OCI-M2 (cell line): ENCODE measurements around the gene CELA2B.
"Not testable (repeated sequence)": the region's sequence is repeated elsewhere in the genome, so short reads cannot be mapped to it uniquely, and the experiment has no call there.

ENCODE experiments used
- DNase-seq: peaks from one replicate; lab custom pipeline; 2025; ENCODE audit not compliant: unreplicated experiment; lab: John Stamatoyannopoulos, UW

CELA2B gene

GRCh38 chr1:15444468-15445389, 31.2 kb upstream of the CELA2B start:
- DNase-seq = no peak

DNA sequence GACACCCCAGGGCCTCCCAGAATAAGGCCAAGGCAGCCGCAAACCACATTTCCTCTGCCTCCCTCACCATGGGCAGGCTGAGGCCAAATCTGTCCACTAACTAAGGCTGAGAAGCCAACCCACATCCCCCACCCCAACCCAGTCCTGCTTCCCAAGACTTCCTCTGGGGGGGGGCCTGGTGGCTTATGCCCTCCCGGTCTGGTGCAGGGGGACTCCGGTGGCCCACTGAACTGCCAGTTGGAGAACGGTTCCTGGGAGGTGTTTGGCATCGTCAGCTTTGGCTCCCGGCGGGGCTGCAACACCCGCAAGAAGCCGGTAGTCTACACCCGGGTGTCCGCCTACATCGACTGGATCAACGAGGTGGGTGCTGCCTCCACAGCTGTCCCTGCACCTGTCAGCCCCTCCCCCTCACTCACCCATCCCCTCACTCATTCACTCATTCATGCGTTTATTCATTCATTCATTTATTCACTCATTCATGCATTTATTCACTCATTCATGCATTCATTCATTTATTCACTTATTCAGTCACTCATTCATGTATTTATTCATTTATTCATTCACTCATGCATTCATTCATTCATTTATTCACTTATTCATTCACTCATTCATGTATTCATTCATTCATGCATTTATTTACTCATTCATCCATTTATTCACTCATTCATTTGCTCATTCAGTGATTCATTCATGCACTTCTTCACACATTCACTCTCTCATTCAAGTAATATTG, 30.3 kb upstream of the CELA2B start:
- no peak for DNase-seq

- no peak for DNase-seq
Observed at GRCh38 chr1:15446212-15446611, 29.7 kb upstream of the CELA2B start.

DNA sequence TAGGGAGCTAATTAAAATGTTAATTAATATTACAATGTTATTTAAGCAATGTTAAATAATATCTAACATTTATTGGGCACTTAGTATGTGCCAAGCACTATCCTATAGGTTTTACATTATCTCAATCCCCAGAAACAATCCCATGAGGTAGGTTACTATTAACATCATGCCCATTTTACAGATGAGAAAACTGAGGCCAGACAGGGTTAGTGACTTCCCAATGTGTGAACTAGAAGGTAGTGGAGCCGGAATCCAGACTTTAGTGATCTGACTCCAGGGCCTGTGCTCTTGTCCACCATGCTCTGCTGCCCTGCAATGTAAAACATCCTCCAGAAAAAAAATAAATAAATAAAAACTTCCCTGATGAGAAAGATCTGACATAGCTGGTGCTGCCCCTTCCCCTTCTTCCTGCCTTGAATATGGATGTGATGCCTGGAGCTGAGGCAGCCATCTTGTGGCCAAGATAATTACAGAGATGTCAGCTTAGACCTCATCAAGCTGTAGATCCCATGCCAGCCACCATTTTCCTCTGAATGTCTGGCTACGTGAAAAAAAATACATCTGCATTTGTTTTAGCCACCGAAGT, 26.9 kb upstream of the CELA2B start:
- DNase-seq = no peak

- no peak for DNase-seq
Observed at GRCh38 chr1:15449567-15449966, 26.3 kb upstream of the CELA2B start.

GRCh38 chr1:15451014-15451722, 24.7 kb upstream of the CELA2B start:
- no peak for DNase-seq

DNA sequence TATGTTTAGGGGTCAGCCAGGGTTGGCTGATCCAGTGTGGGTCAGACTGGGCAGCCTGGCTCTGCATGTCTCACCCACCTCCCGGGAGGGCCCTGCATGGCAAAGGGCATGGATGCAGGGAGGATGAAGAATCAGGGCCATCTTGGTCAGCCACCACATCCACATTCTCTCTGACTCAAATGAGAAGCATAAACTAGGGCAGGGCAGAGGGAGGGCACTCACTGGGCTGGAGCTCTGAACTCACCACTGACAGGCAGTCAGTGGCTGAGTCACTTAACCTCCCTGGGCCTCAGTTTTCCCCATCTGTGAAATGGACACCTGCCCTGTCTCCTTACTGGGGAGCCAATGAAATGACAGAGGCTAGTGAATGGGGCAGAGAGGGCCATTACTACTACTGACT, 23.7 kb upstream of the CELA2B start:
- DNase-seq = no peak

- no peak for DNase-seq
Observed at GRCh38 chr1:15452866-15453571, 22.9 kb upstream of the CELA2B start.

DNA sequence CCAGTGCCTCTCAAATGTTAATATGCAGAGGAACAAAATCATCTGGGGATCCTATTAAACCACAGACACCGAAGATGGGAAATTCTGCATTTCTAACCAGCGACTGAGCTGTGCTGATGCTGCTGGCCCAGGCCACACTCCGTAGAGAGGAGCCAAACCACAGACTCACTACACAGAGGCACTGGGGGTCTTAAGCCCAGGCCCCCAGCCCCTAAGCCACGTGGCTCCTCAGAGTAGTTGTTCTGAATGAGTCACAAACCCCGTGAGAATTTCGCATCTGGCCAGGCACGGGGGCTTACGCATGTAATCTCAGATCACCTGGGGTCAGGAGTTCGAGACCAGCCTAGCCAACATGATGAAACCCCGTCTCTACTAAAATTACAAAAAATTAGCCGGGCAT, 22.2 kb upstream of the CELA2B start:
- DNase-seq = no peak

GRCh38 chr1:15454256-15454655, 21.6 kb upstream of the CELA2B start:
- no peak for DNase-seq

- DNase-seq = no peak
Observed at GRCh38 chr1:15455522-15455921, 20.4 kb upstream of the CELA2B start.

GRCh38 chr1:15456313-15456954, 19.5 kb upstream of the CELA2B start, which contains the start of gene CELA2A:
TSS of gene CELA2A (plus strand) at chr1:15456732. CDS start at chr1:15456754, 22 bp downstream.
- DNase-seq = no peak

DNA sequence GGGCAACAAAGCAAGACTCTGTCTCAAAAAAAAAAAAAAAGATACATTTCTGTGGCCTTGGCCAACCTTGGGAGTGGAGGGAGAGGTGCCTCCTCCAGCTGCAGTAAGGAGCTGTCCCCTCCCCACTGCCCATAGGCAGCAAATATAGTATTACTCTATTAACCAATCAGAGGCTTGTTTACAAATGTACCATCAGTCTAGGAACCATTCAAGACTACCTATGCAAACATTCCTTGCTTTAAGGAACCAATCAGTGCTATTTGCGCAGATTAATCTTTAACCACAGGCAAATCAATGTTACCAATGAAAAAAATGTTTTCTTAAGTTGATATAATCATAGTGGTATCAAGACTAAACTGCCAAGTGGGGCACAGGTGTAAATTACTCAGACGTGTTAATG, 18.3 kb upstream of the CELA2B start:
- DNase-seq = no peak

- not testable (repeated sequence) for DNase-seq
Observed at GRCh38 chr1:15458388-15458787, 17.5 kb upstream of the CELA2B start.

DNA sequence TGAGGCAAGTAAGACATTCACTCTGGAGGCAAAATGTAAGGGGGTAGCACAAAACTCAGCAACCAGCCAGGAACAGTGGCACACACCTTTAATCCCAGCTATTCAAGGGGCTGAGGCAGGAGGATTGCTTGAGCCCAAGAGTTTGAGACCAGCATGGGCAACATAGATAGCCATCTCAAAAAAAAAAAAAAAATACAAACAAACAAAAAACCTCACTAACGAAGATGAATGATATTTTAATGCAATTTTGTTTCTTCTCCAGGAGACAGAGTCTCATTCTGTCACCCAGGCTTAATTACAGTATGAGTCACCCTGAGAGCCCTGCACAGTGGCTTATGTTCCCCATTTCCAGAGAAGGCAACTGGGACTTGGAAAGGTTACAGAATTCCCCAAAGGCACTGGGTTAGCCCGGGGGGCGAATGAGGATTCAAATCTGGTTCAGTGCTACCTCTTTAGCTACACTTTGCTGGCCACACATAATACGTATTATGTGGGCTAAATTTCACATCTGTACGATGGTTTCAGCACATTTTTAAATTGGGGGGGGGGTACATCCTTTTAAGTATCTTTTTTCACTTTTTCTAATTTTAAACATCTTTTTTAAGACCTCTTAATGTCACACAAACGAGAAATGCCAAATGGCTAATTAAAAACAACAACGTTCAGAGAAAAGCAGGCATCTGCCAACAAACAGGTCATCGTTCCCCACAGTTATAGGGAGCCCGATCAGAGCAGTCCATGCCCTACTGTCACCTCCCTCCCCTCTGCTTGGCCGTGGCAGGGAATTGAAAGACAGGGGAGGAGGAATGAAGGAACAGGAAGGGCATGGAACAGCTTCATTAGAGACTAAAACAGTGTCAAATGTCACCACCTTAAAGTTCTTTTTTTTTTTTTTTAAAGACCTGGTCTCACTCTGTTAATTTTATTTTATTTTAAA, 15.9 kb upstream of the CELA2B start:
- no peak for DNase-seq

DNA sequence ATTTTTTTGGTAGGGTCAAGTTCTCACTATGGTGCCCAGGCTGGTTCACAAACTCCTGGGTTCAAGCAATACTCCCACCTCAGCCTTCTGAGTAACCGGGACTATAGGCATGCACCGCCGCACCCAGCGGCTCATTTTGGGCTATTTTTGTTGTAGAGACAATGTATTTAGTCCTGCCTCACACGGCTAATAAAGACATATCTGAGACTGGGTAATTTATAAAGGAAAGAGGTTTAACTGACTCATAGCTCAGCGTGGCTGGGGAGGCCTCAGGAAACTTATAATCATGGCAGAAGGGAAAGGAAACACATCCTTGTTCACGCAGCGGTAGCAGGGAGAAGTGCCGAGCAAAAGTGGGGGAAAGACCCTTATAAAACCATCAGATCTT, 15.2 kb upstream of the CELA2B start:
- no peak for DNase-seq

GRCh38 chr1:15463064-15463800, 12.7 kb upstream of the CELA2B start:
- not testable (repeated sequence) for DNase-seq

DNA sequence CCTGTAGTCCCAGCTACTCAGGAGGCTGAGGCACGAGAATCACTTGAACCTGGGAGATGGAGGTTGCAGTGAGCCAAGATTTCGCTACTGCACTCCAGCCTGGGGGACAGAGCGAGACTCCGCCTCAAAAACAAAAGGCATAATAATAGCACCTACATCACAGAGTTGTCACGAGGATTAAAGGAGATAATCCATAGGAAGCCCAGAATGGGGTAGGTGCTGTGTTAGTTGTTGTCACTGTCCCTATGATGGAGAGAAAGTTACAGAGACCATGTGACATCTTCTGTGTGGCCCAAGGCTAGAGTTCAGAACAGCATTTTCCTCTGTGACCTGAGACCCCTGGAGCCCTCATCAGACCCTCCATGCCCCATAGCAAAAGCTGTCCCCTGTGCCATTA, 12.0 kb upstream of the CELA2B start:
- not testable (repeated sequence) for DNase-seq
